Mammary epithelial cell (primary cell): Measurements from ENCODE around the gene RPRD1A.

Experiments used
- CTCF ChIP-seq, 2 donors: IDR thresholded peaks in 1 of 2; conservative IDR thresholded peaks in 1 of 2; 2 replicates each; pipeline ENCODE4 v1.5.1; 2011 to 2012; ENCODE audit warnings: inconsistent platforms in 2 of 2, low read length in 2 of 2, mild to moderate bottlenecking in 2 of 2, control low read depth in 1 of 2, low read depth in 1 of 2; ENCODE audit not compliant: insufficient read depth in 1 of 2; ENCODE audit errors: extremely low read depth in 1 of 2
- EZH2 ChIP-seq: IDR thresholded peaks from 2 replicates; pipeline ENCODE4 v1.6.1; 2012; ENCODE audit warnings: low read length, inconsistent platforms, borderline replicate concordance

- TF ChIP-seq CTCF (conservative IDR thresholded peaks at IDR 0.05 in 1 of 2, IDR thresholded peaks at IDR 0.05 in 1 of 2; ENCODE audit: extremely low read depth in 1 of 2, insufficient read depth in 1 of 2, low read depth in 1 of 2, low read length in 2 of 2) (no peak), EZH2 (no peak)
Observed at GRCh38 chr18:36114738-36115137, 47.4 kb upstream of the RPRD1A start.
